RPMI7951 (cell line): ENCODE data around the gene CTNNBIP1. TPM values are rescaled to one million over a fixed set of nuclear protein-coding genes. Genes with fewer than 3 reads are reported as not detected.

Experiments used
- DNase-seq: peaks from one replicate; pipeline ENCODE4 v3.0.0-alpha.2; 2012; ENCODE audit warnings: low read depth
- total RNA-seq: library from RNA; depleted of rRNA; stranded (reverse); fragments of >200 nt; shearing (Covaris generic); gene quantifications from 2 replicates; pipeline ENCODE4 v1.2.3, GENCODE V29; 2014

The CTNNBIP1 gene
- total RNA-seq, 1 experiment from 2014 or later, result 30.6 TPM

GRCh38 chr1:9904596-9904995 lies 5.5 kb downstream of the CTNNBIP1 start:
- no peak for DNase-seq

- no peak for DNase-seq
Observed at GRCh38 chr1:9903801-9904527, 6.1 kb downstream of the CTNNBIP1 start.

- no peak for DNase-seq
Observed at GRCh38 chr1:9902060-9902452, 8.0 kb downstream of the CTNNBIP1 start.

- DNase-seq, result peak; percentile 58
Observed at GRCh38 chr1:9901148-9902059, 8.7 kb downstream of the CTNNBIP1 start.

GRCh38 chr1:9900142-9901043 lies 9.7 kb downstream of the CTNNBIP1 start:
- peak; percentile 35 for DNase-seq

GRCh38 chr1:9894115-9894514 lies 16.0 kb downstream of the CTNNBIP1 start:
- DNase-seq, result peak; percentile 71

- peak; percentile 94 for DNase-seq
Observed at GRCh38 chr1:9892563-9893528, 17.2 kb downstream of the CTNNBIP1 start.

- DNase-seq, result peak; percentile 56
Observed at GRCh38 chr1:9891207-9891606, 18.9 kb downstream of the CTNNBIP1 start.

- peak; percentile 95 for DNase-seq
Observed at GRCh38 chr1:9890224-9890731, 19.8 kb downstream of the CTNNBIP1 start.

- DNase-seq, result no peak
Observed at GRCh38 chr1:9889411-9889810, 20.7 kb downstream of the CTNNBIP1 start.

GRCh38 chr1:9888886-9889285 lies 21.2 kb downstream of the CTNNBIP1 start:
- no peak for DNase-seq

- no peak for DNase-seq
Observed at GRCh38 chr1:9887070-9887469, 23.0 kb downstream of the CTNNBIP1 start.

- no peak for DNase-seq
Observed at GRCh38 chr1:9886092-9886742, 23.9 kb downstream of the CTNNBIP1 start.

- no peak for DNase-seq
Observed at GRCh38 chr1:9884805-9885204, 25.3 kb downstream of the CTNNBIP1 start.

GRCh38 chr1:9883585-9884449 lies 26.3 kb downstream of the CTNNBIP1 start:
- DNase-seq, result no peak

- DNase-seq, result no peak
Observed at GRCh38 chr1:9882945-9883303, 27.1 kb downstream of the CTNNBIP1 start.

- DNase-seq, result peak; percentile 39
Observed at GRCh38 chr1:9882296-9882944, 27.6 kb downstream of the CTNNBIP1 start.

- DNase-seq, result peak; percentile 96
Observed at GRCh38 chr1:9881838-9882249, 28.2 kb downstream of the CTNNBIP1 start.
